GM12878 (cell line): ENCODE data around the gene ZFC3H1. TPM values are rescaled to one million over a fixed set of nuclear protein-coding genes. Genes with fewer than 3 reads are reported as not detected.

Source experiments
- CREM ChIP-seq: IDR thresholded peaks from 2 replicates; pipeline ENCODE4 v1.6.1; 2014; ENCODE audit warnings: antibody characterized with exemption, low read depth
- ESRRA ChIP-seq: IDR thresholded peaks from 2 replicates; pipeline ENCODE4 v1.6.1; 2012; ENCODE audit warnings: mild to moderate bottlenecking, low read length, improper control_type of control experiment
- FOS ChIP-seq: IDR thresholded peaks from 3 replicates; pipeline ENCODE4 v1.6.1; 2011; ENCODE audit warnings: borderline replicate concordance; ENCODE audit not compliant: insufficient read length; ENCODE audit errors: extremely low read depth
- IRF4 ChIP-seq: IDR thresholded peaks from 2 replicates; pipeline ENCODE4 v1.6.1; 2011; ENCODE audit warnings: low read depth, low read length
- KDM1A ChIP-seq: fragments of 200-600 bp; sonication (generic); IDR thresholded peaks from 2 replicates; pipeline ENCODE4 v1.6.1; 2016; ENCODE audit warnings: borderline replicate concordance
- MXI1 ChIP-seq: fragments of 150-350 bp; IDR thresholded peaks from 2 replicates; pipeline ENCODE4 v1.6.1; 2011; ENCODE audit warnings: low read depth, mild to moderate bottlenecking, inconsistent platforms, low read length, improper control_type of control experiment
- POLR2AphosphoS5 ChIP-seq: IDR thresholded peaks from 2 replicates; pipeline ENCODE4 v1.6.1; 2011; ENCODE audit warnings: mild to moderate bottlenecking, low read length, inconsistent platforms
- RB1 ChIP-seq: fragments of 450-650 bp; formaldehyde crosslinking; IDR thresholded peaks from 2 replicates; pipeline ENCODE4 v1.6.1; 2017; ENCODE audit warnings: mild to moderate bottlenecking, borderline replicate concordance
- RFX5 ChIP-seq: IDR thresholded peaks from 2 replicates; pipeline ENCODE4 v1.6.1; 2011; ENCODE audit warnings: low read depth, low read length, improper control_type of control experiment
- SMAD5 ChIP-seq: IDR thresholded peaks from 2 replicates; pipeline ENCODE4 v1.6.1; 2016; ENCODE audit warnings: antibody characterized with exemption, low read depth
- SPI1 ChIP-seq: IDR thresholded peaks from 2 replicates; pipeline ENCODE4 v1.6.1; 2011; ENCODE audit warnings: low read depth, mild to moderate bottlenecking, low read length, moderate library complexity, borderline replicate concordance; ENCODE audit not compliant: insufficient read depth
- SRF ChIP-seq, 2 experiments: IDR thresholded peaks; 2 replicates each; pipeline ENCODE4 v1.6.1; 2011; ENCODE audit warnings: low read depth in 2 of 2, low read length in 2 of 2, mild to moderate bottlenecking in 1 of 2, moderate library complexity in 1 of 2
- ZBTB11 ChIP-seq: fragments of 450-650 bp; formaldehyde crosslinking; IDR thresholded peaks from 2 replicates; pipeline ENCODE4 v1.5.0; 2022; ENCODE audit warnings: mild to moderate bottlenecking, missing genetic modification characterization
- ZBTB40 ChIP-seq: fragments of 450-650 bp; IDR thresholded peaks from 2 replicates; pipeline ENCODE4 v1.6.1; 2016; ENCODE audit warnings: mild to moderate bottlenecking, moderate library complexity, borderline replicate concordance
- ZNF687 ChIP-seq: fragments of 450-650 bp; IDR thresholded peaks from 2 replicates; pipeline ENCODE4 v1.6.1; 2017; ENCODE audit warnings: mild to moderate bottlenecking, moderate library complexity
- polyA plus RNA-seq, 11 experiments: library from polyadenylated mRNA; depleted of rRNA in 4 of 11; unstranded in 6 of 11; stranded (reverse) in 5 of 11; fragments of >200 nt; fragmentation: Nextera tagmentation in 4 of 11; fragmentation: Illumina TruSeq in 1 of 11; extraction: Ambion mirVana in 4 of 11; extraction: Trizol in 1 of 11; gene quantifications; 1 replicate in 1 of 11; 2 replicates in 10 of 11; pipeline versions ENCODE4 v1.2.1 to v1.2.3, GENCODE V29; 2011 to 2016; ENCODE audit warnings: inconsistent platforms in 2 of 11, missing spikeins in 2 of 11, low read depth in 1 of 11
- total RNA-seq, 4 experiments: library from RNA; depleted of rRNA in 3 of 4; stranded (reverse); fragments of >200 nt in 3 of 4; fragmentation: Illumina TruSeq in 1 of 4; extraction: Trizol in 1 of 4; gene quantifications; 2 replicates each; pipeline versions ENCODE4 v1.2.1 to v1.2.3, GENCODE V29; 2013 to 2021

The ZFC3H1 gene
- total and polyA plus RNA-seq, 10 of the 15 experiments (the other 5 are each of a cell fraction or from before 2014, with no cell fraction given): 11.2 to 88.7 (median 25.9) TPM

GRCh38 chr12:71662849-71663560 lies 643 bp downstream of the ZFC3H1 start (continued):
- TF ChIP-seq ZNF687 (no peak), POLR2AphosphoS5 (peak; percentile 83), RB1 (no peak), RFX5 (no peak), ZBTB40 (no peak), MXI1 (no peak; the same call in 1 of the 2 replicates), SRF (IDR thresholded peaks at IDR 0.05; ENCODE audit: low read depth in 2 of 2, low read length in 2 of 2) (peak; percentile 42 to 59; a peak in 1 of 4 replicates), IRF4 (0 out of 2 replicates have a peak, but pooled peaks have one; percentile 7), FOS (no peak), SPI1 (peak; percentile 58; the same call in 1 of the 2 replicates), SMAD5 (no peak), ZBTB11 (CRISPR knock-in tag) (0 out of 2 replicates have a peak, but pooled peaks have one; percentile 31), KDM1A (no peak), ESRRA (no peak), CREM (peak; percentile 22; the same call in 1 of the 2 replicates)
